Astrocyte of the spinal cord (primary cell): Measurements from ENCODE around the gene TMEM8B.

Source experiments
- DNase-seq: peaks from one replicate; pipeline ENCODE4 v3.0.0; 2011; ENCODE audit warnings: low read depth, low spot score
- H3K4me3 ChIP-seq: 2 replicates; pipeline ENCODE4 v1.5.1; 2011; ENCODE audit warnings: low read depth, mild to moderate bottlenecking, low read length, moderate library complexity
- in situ Hi-C: cut with HindIII; loops from 2 replicates; pipeline ENCODE4 v1.10.0; 2017; ENCODE audit warnings: low sequenced_read_pairs
- TF ChIP-seq, protein P1 (sequence below): IDR thresholded peaks from 2 replicates; pipeline ENCODE4 v1.5.1; 2012; ENCODE audit warnings: low read depth, mild to moderate bottlenecking, low read length, inconsistent platforms

The TMEM8B gene

DNA sequence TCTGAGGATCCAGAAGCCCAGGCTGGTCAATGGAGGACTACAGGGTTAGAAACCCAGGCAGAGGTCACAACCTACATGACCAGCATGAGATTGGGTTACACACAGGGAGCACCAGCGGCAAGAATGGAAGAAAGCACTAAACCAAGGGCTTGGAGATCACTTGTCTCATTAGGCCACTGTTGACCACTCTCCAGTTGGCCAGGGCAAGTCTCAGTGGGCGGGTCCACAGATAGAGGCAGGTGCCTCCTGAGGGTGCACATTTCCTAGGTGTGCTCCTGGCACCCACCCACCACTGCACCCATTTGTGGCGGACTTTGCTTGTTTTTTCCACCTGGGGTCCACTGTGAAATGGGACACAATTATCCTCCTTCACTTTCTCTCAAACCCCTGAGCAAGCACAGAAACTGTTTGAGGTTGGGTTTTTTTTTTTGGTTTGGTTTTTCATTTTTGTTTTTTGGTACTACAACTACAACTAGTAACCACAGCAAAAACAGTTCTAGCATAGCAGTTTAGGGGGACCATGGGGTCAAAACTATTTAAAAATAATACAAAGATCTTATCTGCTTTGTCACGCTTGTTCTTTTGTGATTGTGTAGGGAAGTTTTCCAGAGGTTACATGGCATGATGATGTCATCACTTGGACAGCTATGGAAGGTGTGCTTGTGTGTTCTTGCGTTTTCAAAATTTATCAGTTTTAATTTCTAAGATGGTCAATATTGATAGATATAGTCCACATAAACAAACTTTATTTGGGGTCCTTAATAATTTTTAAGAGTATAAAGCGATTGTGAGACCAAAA is 31.5 kb upstream of the TMEM8B start:
- H3K4me3 ChIP-seq = no peak overlapping the region
- DNase-seq = no peak
- in situ Hi-C loops = no loop called here
- TF ChIP-seq, protein P1, sequence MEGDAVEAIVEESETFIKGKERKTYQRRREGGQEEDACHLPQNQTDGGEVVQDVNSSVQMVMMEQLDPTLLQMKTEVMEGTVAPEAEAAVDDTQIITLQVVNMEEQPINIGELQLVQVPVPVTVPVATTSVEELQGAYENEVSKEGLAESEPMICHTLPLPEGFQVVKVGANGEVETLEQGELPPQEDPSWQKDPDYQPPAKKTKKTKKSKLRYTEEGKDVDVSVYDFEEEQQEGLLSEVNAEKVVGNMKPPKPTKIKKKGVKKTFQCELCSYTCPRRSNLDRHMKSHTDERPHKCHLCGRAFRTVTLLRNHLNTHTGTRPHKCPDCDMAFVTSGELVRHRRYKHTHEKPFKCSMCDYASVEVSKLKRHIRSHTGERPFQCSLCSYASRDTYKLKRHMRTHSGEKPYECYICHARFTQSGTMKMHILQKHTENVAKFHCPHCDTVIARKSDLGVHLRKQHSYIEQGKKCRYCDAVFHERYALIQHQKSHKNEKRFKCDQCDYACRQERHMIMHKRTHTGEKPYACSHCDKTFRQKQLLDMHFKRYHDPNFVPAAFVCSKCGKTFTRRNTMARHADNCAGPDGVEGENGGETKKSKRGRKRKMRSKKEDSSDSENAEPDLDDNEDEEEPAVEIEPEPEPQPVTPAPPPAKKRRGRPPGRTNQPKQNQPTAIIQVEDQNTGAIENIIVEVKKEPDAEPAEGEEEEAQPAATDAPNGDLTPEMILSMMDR = no peak

DNA sequence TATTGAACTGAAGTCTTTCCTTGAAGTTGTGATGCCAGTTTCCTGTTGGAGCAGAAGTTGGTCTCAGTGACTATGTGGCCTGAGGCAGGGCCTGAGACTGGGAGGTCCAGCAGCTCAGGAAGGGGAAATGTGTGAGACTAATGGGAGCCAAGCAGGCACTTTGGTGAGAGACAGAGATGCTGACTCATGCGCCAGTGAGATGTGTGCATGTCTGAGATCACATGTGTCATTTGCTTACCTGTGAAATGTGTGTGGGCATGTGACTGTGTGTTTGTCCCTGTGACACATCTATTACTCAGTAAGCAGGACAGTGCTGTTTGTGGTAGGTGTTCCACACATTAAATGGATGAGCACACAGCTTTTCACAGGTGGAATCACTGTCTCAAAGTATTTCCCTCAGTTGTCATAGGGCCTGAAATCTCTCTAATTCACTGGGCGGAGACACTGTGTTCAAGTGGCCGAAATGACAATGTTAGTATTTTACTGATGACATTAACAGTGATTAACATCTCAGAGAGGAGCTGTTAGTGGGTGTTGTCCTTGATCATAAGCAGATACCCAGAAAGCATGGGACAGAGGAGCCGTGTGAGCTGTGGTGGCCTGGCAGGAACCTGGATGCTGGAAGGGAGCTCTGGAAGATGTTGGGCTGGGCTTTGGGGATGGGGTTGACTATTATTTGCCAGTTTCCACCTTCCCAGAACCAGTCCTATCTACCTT is 30.2 kb upstream of the TMEM8B start:
- in situ Hi-C loops = no loop called here
- TF ChIP-seq, protein P1 = no peak
- H3K4me3 ChIP-seq = no peak overlapping the region
- no peak for DNase-seq

DNA sequence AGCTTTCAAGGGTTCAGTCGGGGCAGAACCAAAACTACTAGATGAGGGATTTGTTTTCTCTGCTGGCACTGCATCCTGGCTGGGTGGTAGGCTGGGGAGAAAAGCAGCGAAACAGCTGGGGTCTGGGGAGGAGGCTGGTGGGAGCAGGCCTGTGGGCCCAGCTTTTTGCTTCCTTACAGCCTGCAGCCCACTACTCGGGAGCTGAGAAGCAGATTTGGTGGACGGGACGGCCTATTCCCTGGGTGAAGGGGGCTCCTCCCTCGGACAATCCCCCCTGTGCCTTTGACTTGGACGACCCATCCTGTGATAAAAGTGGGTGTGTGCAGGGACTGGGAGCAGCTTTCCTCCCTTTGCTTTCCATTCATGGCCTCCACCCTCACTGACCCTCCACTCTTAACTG is 28.5 kb upstream of the TMEM8B start:
- in situ Hi-C loops = no loop called here
- DNase-seq = no peak
- TF ChIP-seq, protein P1 = no peak
- no peak overlapping the region for H3K4me3 ChIP-seq

DNA sequence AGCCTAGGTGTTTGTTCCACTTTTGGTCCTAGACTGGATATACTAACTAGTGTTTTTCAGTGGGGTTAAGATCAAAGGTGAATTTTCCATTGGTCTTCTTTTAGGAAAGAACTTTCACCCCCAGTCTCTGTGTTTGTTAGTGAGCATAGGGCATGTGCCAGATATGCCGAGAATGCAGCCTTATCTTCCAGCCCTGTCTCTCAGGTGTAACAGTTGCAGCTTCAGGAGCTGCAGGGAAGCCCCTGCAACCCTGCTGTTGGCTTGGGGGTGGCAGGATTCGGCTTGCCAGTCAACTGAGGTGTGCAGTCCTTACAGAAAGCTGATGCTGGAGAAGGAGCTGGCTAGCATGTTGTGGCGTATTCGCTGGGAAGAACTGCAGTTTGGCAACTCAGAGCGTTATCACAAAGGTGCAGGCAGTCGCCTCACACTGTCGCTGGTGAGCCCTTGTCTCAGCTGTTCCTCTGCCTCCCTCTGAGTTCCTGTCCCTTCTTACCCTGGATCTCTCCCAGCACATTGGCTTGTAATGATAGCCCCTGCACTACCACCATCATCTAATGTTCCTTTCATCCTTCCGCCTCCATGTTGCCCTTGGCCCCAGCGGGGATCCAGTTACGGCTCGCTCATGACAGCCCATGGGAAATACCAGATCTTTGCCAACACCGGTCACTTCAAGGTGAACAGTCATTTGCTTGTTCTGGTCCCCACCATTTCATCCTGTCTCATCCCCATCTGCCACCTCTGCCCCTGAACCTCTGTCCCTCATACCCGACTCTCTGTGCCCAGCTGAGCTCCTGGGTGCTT is 27.5 kb upstream of the TMEM8B start:
- in situ Hi-C loops = no loop called here
- DNase-seq = no peak
- TF ChIP-seq, protein P1 = no peak
- no peak overlapping the region for H3K4me3 ChIP-seq

DNA sequence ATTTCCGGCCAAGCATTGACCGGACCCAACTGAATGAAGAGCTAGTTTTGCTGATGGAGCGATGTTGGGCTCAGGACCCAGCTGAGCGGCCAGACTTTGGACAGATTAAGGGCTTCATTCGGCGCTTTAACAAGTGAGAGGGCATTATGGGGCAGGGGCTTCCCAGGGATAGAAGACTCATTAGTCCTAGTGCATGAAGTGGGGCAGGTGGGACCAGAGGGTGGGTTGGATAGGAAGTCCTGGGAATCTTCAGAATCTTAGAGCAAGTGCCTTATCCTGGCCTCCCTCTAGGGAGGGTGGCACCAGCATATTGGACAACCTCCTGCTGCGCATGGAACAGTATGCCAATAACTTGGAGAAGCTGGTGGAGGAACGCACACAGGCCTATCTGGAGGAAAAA is 22.9 kb upstream of the TMEM8B start:
- no peak for DNase-seq
- no peak overlapping the region for H3K4me3 ChIP-seq
- in situ Hi-C loops = no loop called here
- TF ChIP-seq, protein P1 = no peak

DNA sequence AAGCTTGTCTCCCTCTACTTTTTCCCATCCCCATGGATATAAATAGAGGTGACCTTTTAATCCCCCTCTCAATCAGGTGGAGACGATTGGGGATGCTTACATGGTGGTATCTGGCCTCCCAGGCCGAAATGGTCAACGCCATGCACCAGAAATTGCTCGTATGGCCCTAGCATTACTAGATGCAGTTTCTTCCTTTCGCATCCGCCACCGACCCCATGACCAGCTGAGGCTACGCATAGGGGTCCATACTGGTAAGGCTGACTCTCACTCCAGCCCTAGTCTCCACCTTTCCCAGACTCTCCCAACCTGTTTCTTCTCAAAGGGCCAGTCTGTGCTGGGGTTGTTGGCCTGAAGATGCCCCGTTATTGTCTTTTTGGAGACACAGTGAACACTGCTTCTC is 20.6 kb upstream of the TMEM8B start:
- TF ChIP-seq, protein P1 = no peak
- no peak overlapping the region for H3K4me3 ChIP-seq
- in situ Hi-C loops = no loop called here
- DNase-seq = no peak
